ENCODE results near the gene MMS22L. TPM values are rescaled to one million over a fixed set of nuclear protein-coding genes. Genes with fewer than 3 reads are reported as not detected.

Gene MMS22L
- total RNA-seq, 1 experiment from 2014 or later: 52.8 TPM

- Mint-ChIP-seq H3K36me3 (ENCODE audit: insufficient read depth in 1 of 3, low read depth in 3 of 3) (peaks cover 0 to 9% (median 2%) of the 10 kb centered on the region in 3 experiments; a peak in 3 of 7 replicates), H3K9me3 (peaks cover 6 to 7% of the 10 kb centered on the region in 2 experiments; a peak in 3 of 5 replicates), H3K4me3 (no peak overlapping the region), H3K27me3 (ENCODE audit: low read depth) (no peaks in the 10 kb centered on the region; the same call in 1 of the 2 replicates), H3K27ac (no peak overlapping the region), H3K4me1 (0 out of 4 replicates have a peak, but pooled peaks cover 0 to 4% of the 10 kb centered on the region in 2 experiments)
- Histone ChIP-seq H4K8ac (replicated peaks; ENCODE audit: insufficient read length, low read depth, low read length) (no peak overlapping the region), H3K56ac (ENCODE audit: insufficient read length, low read depth, low read length) (no peak overlapping the region), H3K27ac (ENCODE audit: insufficient read length, low read depth, low read length) (no peak overlapping the region), H2BK5ac (ENCODE audit: insufficient read length, low read length) (no peak overlapping the region), H3K79me1 (ENCODE audit: insufficient read depth, low read depth, low read length, poor library complexity, severe bottlenecking) (no peaks in the 10 kb centered on the region), H3K4me1 (ENCODE audit: insufficient read depth, low read length) (no peaks in the 10 kb centered on the region), H2AFZ (ENCODE audit: low read length) (no peak overlapping the region), H3K27me3 (ENCODE audit: insufficient read depth, low read length) (no peaks in the 10 kb centered on the region), H3K79me2 (ENCODE audit: insufficient read depth, low read length) (no peaks in the 10 kb centered on the region), H2BK15ac (ENCODE audit: low read depth, low read length) (no peak overlapping the region), H3K4me2 (ENCODE audit: insufficient read depth, insufficient read length, low read length) (no peak overlapping the region), H4K91ac (ENCODE audit: insufficient read length, low read depth, low read length) (no peak overlapping the region), H3K14ac (ENCODE audit: insufficient read depth, low read length) (no peak overlapping the region), H4K5ac (ENCODE audit: insufficient read length, low read depth, low read length) (no peak overlapping the region), H2AK5ac (ENCODE audit: insufficient read length, low read length) (no peak overlapping the region), H2BK12ac (ENCODE audit: insufficient read length, low read depth, low read length) (no peak overlapping the region), H3K23me2 (ENCODE audit: insufficient read length, low read depth, low read length, poor library complexity, severe bottlenecking) (no peaks in the 10 kb centered on the region), H3K18ac (ENCODE audit: insufficient read length, low read depth, low read length) (no peak overlapping the region), H3K23ac (ENCODE audit: insufficient read length, low read depth, low read length) (no peak overlapping the region), H3T11ph (ENCODE audit: low read length) (no peak overlapping the region), H3K4ac (ENCODE audit: low read depth, low read length) (no peak overlapping the region), H2BK20ac (ENCODE audit: low read depth, low read length, poor library complexity, severe bottlenecking) (no peak overlapping the region), H3K9me3 (ENCODE audit: control insufficient read depth, low read depth, low read length) (no peaks in the 10 kb centered on the region), H3K9ac (ENCODE audit: extremely low read depth, insufficient read length, low read length) (no peak overlapping the region), H4K20me1 (ENCODE audit: control insufficient read depth, insufficient read depth, insufficient read length) (no peaks in the 10 kb centered on the region), H2BK120ac (ENCODE audit: low read depth, low read length, poor library complexity, severe bottlenecking) (no peak overlapping the region)
- TF ChIP-seq CTCF (conservative IDR thresholded peaks at IDR 0.05): no peak
- DNase-seq: no peak
Measured at GRCh38 chr6:97114645-97115044, 168.4 kb downstream of the MMS22L start.

Data from H9 (cell line).